Chondrocyte (in vitro differentiated cells): ENCODE measurements around the gene TSPAN11. TPM values are rescaled to one million over a fixed set of nuclear protein-coding genes. Genes with fewer than 3 reads are reported as not detected.

Experiments used
- DNase-seq: peaks from one replicate; pipeline ENCODE4 v3.0.0; 2021; ENCODE audit warnings: mixed read lengths, low spot score
- H3K27ac Mint-ChIP-seq: one replicate; pipeline ENCODE4 v1.8.0; 2021; ENCODE audit warnings: mild to moderate bottlenecking, moderate library complexity, mixed read lengths; ENCODE audit not compliant: unreplicated experiment
- H3K27me3 Mint-ChIP-seq: 2 replicates; pipeline ENCODE4 v1.8.0; 2021; ENCODE audit warnings: low read depth, mixed read lengths
- H3K36me3 Mint-ChIP-seq: 2 replicates; pipeline ENCODE4 v1.8.0; 2021; ENCODE audit warnings: low read depth, mixed read lengths
- H3K4me1 Mint-ChIP-seq: 2 replicates; pipeline ENCODE4 v1.8.0; 2021; ENCODE audit warnings: low read depth, mild to moderate bottlenecking, mixed read lengths
- H3K4me3 Mint-ChIP-seq: one replicate; pipeline ENCODE4 v1.8.0; 2021; ENCODE audit warnings: mild to moderate bottlenecking, moderate library complexity, mixed read lengths; ENCODE audit not compliant: unreplicated experiment
- H3K9me3 Mint-ChIP-seq: 2 replicates; pipeline ENCODE4 v1.8.0; 2021; ENCODE audit warnings: low read depth, mixed read lengths
- CTCF ChIP-seq: fragments of 200-600 bp; sonication (generic); IDR thresholded peaks from 2 replicates; pipeline ENCODE4 v1.5.0; 2021; ENCODE audit warnings: antibody characterized with exemption, mild to moderate bottlenecking, moderate library complexity
- total RNA-seq: library from RNA; stranded (reverse); gene quantifications from 3 replicates; pipeline ENCODE4 v1.2.1, GENCODE V29; 2021

TSPAN11 gene
- total RNA-seq, 1 donor from 2014 or later: 0.95 TPM

DNA sequence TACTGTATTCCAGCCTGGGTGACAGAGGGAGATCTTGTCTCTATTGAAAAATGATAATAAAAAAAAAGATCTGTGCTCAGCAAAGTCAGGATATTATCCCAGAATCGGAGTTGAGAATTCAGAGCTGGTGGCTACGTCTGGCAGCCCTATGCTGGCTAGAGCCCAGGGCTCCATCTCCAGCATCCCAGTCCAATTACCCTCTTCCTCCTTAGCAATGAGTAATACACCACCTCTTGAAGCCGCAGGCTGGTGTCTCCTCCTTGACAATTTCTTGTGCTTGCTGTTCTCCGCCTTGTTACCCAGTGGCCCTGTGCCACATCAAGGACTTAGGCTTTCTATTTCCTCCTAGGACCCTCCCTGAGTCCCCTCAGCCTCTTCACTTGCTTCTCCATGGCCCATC, 108.7 kb downstream of the TSPAN11 start:
- H3K4me3 Mint-ChIP-seq: no peak overlapping the region
- TF ChIP-seq CTCF: no peak
- no peaks in the 10 kb centered on the region for H3K36me3 Mint-ChIP-seq
- DNase-seq: no peak
- peaks cover 6% of the 10 kb centered on the region for H3K27me3 Mint-ChIP-seq
- no peaks in the 10 kb centered on the region for H3K9me3 Mint-ChIP-seq
- H3K27ac Mint-ChIP-seq: no peak overlapping the region
- peaks cover 3% of the 10 kb centered on the region for H3K4me1 Mint-ChIP-seq

DNA sequence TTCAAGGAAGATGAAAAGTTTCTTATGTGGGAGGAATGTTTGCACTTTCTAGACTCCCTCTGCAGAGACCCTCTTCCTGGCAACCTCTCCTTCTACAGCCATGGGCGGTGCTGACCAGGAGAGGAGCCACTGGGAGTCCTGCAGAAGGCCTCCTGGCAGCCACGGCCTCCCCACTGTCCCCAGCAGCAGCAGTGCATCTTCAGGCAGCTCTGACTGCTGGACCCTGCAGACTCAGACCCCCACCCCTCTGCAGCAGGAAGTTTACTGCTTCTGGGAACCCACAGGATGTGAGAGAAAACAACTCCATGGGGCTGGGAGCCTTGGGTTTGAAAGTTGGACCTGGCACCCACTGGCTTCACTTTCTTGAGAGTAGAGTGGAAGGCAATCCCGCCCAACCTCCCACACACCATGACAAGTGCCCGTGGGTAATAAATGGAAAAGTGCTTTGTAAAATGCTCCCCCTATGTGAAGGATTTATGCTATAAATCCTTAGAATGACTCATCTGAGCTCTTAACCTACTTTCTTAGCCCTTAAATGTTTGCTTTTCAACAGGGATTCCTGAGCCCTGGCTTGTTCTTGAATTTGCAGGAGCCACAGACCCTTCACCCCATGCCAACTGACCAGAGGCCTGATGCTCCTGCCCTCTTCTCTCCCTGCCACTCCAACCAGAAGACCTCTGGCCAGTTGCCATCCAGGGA, 109.6 kb downstream of the TSPAN11 start:
- TF ChIP-seq CTCF: no peak
- no peak for DNase-seq

GRCh38 chr12:31037028-31037427, 110.5 kb downstream of the TSPAN11 start:
- Mint-ChIP-seq H3K27ac (no peak overlapping the region), H3K9me3 (no peaks in the 10 kb centered on the region), H3K27me3 (peaks cover 4% of the 10 kb centered on the region), H3K36me3 (no peaks in the 10 kb centered on the region), H3K4me1 (peaks cover 3% of the 10 kb centered on the region), H3K4me3 (no peak overlapping the region)
- no peak for DNase-seq
- no peak for TF ChIP-seq CTCF

More for the DNA sequence above, 109.6 kb downstream of the TSPAN11 start:
- Mint-ChIP-seq H3K27ac (no peak overlapping the region), H3K9me3 (no peaks in the 10 kb centered on the region), H3K4me3 (no peak overlapping the region), H3K4me1 (peaks cover 3% of the 10 kb centered on the region), H3K36me3 (no peaks in the 10 kb centered on the region), H3K27me3 (peaks cover 6% of the 10 kb centered on the region)

DNA sequence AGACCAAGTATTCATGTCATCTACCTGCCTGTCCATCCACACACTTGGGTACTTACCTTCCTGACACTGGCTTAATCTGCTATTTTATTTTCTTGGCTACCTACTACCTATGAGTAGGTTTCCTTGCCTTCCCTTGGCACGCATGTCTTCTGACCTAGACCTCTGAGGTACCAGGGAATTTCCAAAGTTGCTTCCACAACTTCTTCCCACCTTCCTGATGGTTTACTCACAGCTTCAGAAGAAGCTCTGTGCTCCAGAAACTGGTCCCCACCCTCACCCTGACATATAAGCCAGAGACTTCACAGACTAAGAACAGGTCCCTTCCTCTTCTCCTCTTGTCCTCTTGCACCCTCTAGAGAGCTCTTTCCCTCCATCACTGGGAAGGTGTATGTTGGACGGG, 111.4 kb downstream of the TSPAN11 start:
- Mint-ChIP-seq H3K4me3 (no peak overlapping the region), H3K36me3 (no peaks in the 10 kb centered on the region), H3K4me1 (peaks cover 3% of the 10 kb centered on the region), H3K27ac (no peak overlapping the region), H3K27me3 (peaks cover 2% of the 10 kb centered on the region), H3K9me3 (no peaks in the 10 kb centered on the region)
- no peak for TF ChIP-seq CTCF
- no peak for DNase-seq

DNA sequence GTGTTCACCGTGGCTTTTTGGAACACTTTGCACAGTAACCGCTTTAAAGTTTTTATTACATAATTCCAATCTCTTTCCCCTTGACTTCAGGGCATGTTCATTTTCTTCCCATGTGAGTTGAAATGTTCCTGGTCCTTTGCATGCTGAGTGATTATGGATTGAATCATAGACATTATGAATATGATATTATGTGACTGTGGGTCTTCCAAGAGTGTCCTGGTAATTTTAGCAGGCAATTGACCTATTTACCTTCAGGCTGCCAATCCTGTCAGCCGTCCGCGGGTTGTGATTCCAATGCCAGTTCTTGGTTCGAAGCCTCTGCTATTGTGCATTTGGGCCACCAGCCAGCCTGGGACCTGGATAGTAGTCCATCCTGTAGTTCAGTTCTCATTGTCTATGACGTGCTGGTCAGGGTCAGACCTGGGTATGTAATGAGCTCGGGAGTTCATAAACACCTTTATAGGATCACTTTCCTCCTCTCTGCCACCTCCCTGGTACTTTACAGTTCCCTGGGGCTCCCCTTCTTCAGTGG, 114.6 kb downstream of the TSPAN11 start:
- no peak for DNase-seq
- Mint-ChIP-seq H3K27ac (no peak overlapping the region), H3K9me3 (peaks cover 2% of the 10 kb centered on the region), H3K4me3 (no peak overlapping the region), H3K27me3 (no peaks in the 10 kb centered on the region), H3K4me1 (peaks cover 3% of the 10 kb centered on the region), H3K36me3 (no peaks in the 10 kb centered on the region)
- no peak for TF ChIP-seq CTCF

Other genes with a start within 250 kb of the TSPAN11 start
- 33.9 to 45.4 TPM (median 34.0 TPM) in 3 replicates for gene IPO8, start 230.9 kb upstream of the TSPAN11 start, total RNA-seq
- 23.7 to 28.3 TPM (median 25.3 TPM) in 3 replicates for gene CAPRIN2, start 171.8 kb upstream of the TSPAN11 start, total RNA-seq
- 25.9 to 43.1 TPM (median 26.6 TPM) in 3 replicates for gene DDX11, start 147.1 kb downstream of the TSPAN11 start, total RNA-seq